IMR-90 (cell line): ENCODE results near the gene PNMA1. TPM values are rescaled to one million over a fixed set of nuclear protein-coding genes. Genes with fewer than 3 reads are reported as not detected.

Experiments used
- ATAC-seq: fragments of 200-7000 bp; cut with Tn5 transposase; 2 replicates; pipeline ENCODE4 v1.9.1; 2020; ENCODE audit warnings: low read depth, mild to moderate bottlenecking, moderate library complexity
- BruUV-seq: library from RNA; stranded (reverse); fragments of 400-500 nt; replicated peaks from 2 replicates; lab custom pipeline; 2021; lab: Mats Ljungman, UMichigan
- CTCF ChIA-PET: fragments of 300-600 bp; formaldehyde crosslinking; extraction: SDS; loops from one replicate; lab custom pipeline; 2021; ENCODE audit warnings: antibody characterized with exemption; lab: Yijun Ruan, JAX
- POLR2A ChIA-PET: fragments of 300-600 bp; sonication (Branson Sonifier 250); formaldehyde crosslinking; loops from one replicate; lab custom pipeline; 2022; ENCODE audit warnings: antibody characterized with exemption; ENCODE audit not compliant: unreplicated experiment; lab: Charles Lee
- DNase-seq: peaks from one replicate; pipeline ENCODE4 v3.0.0; 2013
- H2AFZ ChIP-seq: replicated peaks from 2 replicates; pipeline ENCODE3; 2013; ENCODE audit warnings: low read length, mild to moderate bottlenecking; ENCODE audit not compliant: poor library complexity
- H2AK5ac ChIP-seq: 2 replicates; pipeline ENCODE4 v1.6.1; 2013; ENCODE audit warnings: low read depth, low read length, inconsistent platforms
- H2AK9ac ChIP-seq: replicated peaks from 2 replicates; pipeline ENCODE3; 2013; ENCODE audit warnings: mild to moderate bottlenecking, low read depth, low read length, moderate library complexity; ENCODE audit not compliant: poor library complexity
- H2BK120ac ChIP-seq: 2 replicates; pipeline ENCODE4 v1.6.1; 2013; ENCODE audit warnings: low read depth, low read length, inconsistent platforms
- H2BK15ac ChIP-seq: 3 replicates; pipeline ENCODE4 v1.6.1; 2013; ENCODE audit warnings: low read depth, low read length, inconsistent platforms
- H2BK20ac ChIP-seq: 2 replicates; pipeline ENCODE4 v1.6.1; 2013; ENCODE audit warnings: low read depth, mild to moderate bottlenecking, inconsistent platforms, low read length, moderate library complexity
- H2BK5ac ChIP-seq: 2 replicates; pipeline ENCODE4 v1.6.1; 2013; ENCODE audit warnings: mild to moderate bottlenecking, low read depth, low read length, inconsistent platforms; ENCODE audit not compliant: poor library complexity, severe bottlenecking
- H3K14ac ChIP-seq: replicated peaks from 2 replicates; pipeline ENCODE4 v1.6.1; 2013; ENCODE audit warnings: low read depth, low read length, inconsistent platforms
- H3K18ac ChIP-seq: 2 replicates; pipeline ENCODE4 v1.6.1; 2013; ENCODE audit warnings: low read depth, low read length, control low read depth
- H3K23ac ChIP-seq: 2 replicates; pipeline ENCODE4 v1.6.1; 2013; ENCODE audit warnings: low read depth, low read length, inconsistent platforms
- H3K27ac ChIP-seq: 2 replicates; pipeline ENCODE4 v1.5.1; 2013; ENCODE audit warnings: mild to moderate bottlenecking, control low read depth, low read length; ENCODE audit not compliant: insufficient read depth
- H3K27me3 ChIP-seq: 2 replicates; pipeline ENCODE4 v1.6.1; 2013; ENCODE audit warnings: low read length; ENCODE audit not compliant: control insufficient read depth, insufficient read depth
- H3K36me3 ChIP-seq: 2 replicates; pipeline ENCODE4 v1.6.1; 2013; ENCODE audit warnings: low read length, mixed read lengths; ENCODE audit not compliant: control insufficient read depth, insufficient read depth
- H3K4ac ChIP-seq: 2 replicates; pipeline ENCODE4 v1.6.1; 2013; ENCODE audit warnings: low read depth, low read length, inconsistent platforms
- H3K4me1 ChIP-seq: 2 replicates; pipeline ENCODE4 v1.6.1; 2013; ENCODE audit warnings: low read length, mixed read lengths; ENCODE audit not compliant: control insufficient read depth, insufficient read depth
- H3K4me2 ChIP-seq: 2 replicates; pipeline ENCODE4 v1.6.1; 2013; ENCODE audit warnings: low read depth, mild to moderate bottlenecking, control low read depth, low read length, moderate library complexity
- H3K4me3 ChIP-seq: 2 replicates; pipeline ENCODE4 v1.5.1; 2013; ENCODE audit warnings: low read depth, mild to moderate bottlenecking, control low read depth, low read length, moderate library complexity; ENCODE audit not compliant: insufficient read depth
- H3K56ac ChIP-seq: 2 replicates; pipeline ENCODE4 v1.6.1; 2013; ENCODE audit warnings: low read length, inconsistent platforms; ENCODE audit not compliant: insufficient read depth; ENCODE audit errors: extremely low read depth
- H3K79me1 ChIP-seq, 2 experiments: 2 replicates each; pipeline ENCODE4 v1.6.1; 2013; ENCODE audit warnings: low read length in 2 of 2, inconsistent platforms in 1 of 2, low read depth in 1 of 2
- H3K9ac ChIP-seq: 2 replicates; pipeline ENCODE4 v1.6.1; 2013; ENCODE audit warnings: low read depth, low read length, control low read depth
- H3K9me1 ChIP-seq: 2 replicates; pipeline ENCODE4 v1.6.1; 2013; ENCODE audit warnings: low read length, inconsistent platforms; ENCODE audit not compliant: insufficient read depth
- H3K9me3 ChIP-seq: 2 replicates; pipeline ENCODE4 v1.6.1; 2013; ENCODE audit warnings: low read length; ENCODE audit not compliant: control insufficient read depth, insufficient read depth
- H4K20me1 ChIP-seq: 2 replicates; pipeline ENCODE4 v1.6.1; 2013; ENCODE audit warnings: low read length, inconsistent platforms; ENCODE audit not compliant: insufficient read depth
- H4K5ac ChIP-seq: 2 replicates; pipeline ENCODE4 v1.6.1; 2013; ENCODE audit warnings: mild to moderate bottlenecking, low read depth, low read length, control low read depth
- H4K8ac ChIP-seq, 2 experiments: 2 replicates each; pipeline ENCODE4 v1.6.1; 2013; ENCODE audit warnings: low read depth in 2 of 2, low read length in 2 of 2, control low read depth in 1 of 2, inconsistent platforms in 1 of 2
- H4K91ac ChIP-seq: 2 replicates; pipeline ENCODE4 v1.6.1; 2013; ENCODE audit warnings: low read depth, low read length, inconsistent platforms; ENCODE audit not compliant: insufficient read depth
- CEBPB ChIP-seq: IDR thresholded peaks from 2 replicates; pipeline ENCODE4 v1.6.1; 2012; ENCODE audit warnings: low read depth, low read length, improper control_type of control experiment
- CHD1 ChIP-seq: IDR thresholded peaks from 2 replicates; pipeline ENCODE4 v1.6.1; 2012; ENCODE audit warnings: low read depth, low read length, improper control_type of control experiment
- CTCF ChIP-seq: conservative IDR thresholded peaks from 2 replicates; pipeline ENCODE4 v1.5.1; 2012; ENCODE audit warnings: mild to moderate bottlenecking, low read depth, low read length, improper control_type of control experiment
- ELK1 ChIP-seq: fragments of 150-350 bp; IDR thresholded peaks from 2 replicates; pipeline ENCODE4 v1.6.1; 2016; ENCODE audit warnings: low read depth, mild to moderate bottlenecking, low read length, moderate library complexity, borderline replicate concordance
- FOS ChIP-seq: fragments of 150-350 bp; IDR thresholded peaks from 2 replicates; pipeline ENCODE4 v1.6.1; 2016; ENCODE audit warnings: low read depth, low read length
- MXI1 ChIP-seq: IDR thresholded peaks from 2 replicates; pipeline ENCODE4 v1.6.1; 2012; ENCODE audit warnings: low read depth, mild to moderate bottlenecking, low read length, moderate library complexity, borderline replicate concordance
- RAD21 ChIP-seq: IDR thresholded peaks from 2 replicates; pipeline ENCODE4 v1.6.1; 2012; ENCODE audit warnings: low read length, improper control_type of control experiment
- WGBS, 2 experiments: methylation state at CpG; one replicate each; pipeline versions ENCODE4 v1.1.5 to v1.1.7; 2013; ENCODE audit warnings: missing lambda C conversion rate in 2 of 2; ENCODE audit not compliant: insufficient read length in 1 of 2; ENCODE audit errors: extremely low coverage in 2 of 2; 5-methylcytosine and 5-hydroxymethylcytosine counted together
- dilution Hi-C: fragments of 300-500 bp; cut with HindIII; formaldehyde crosslinking; loops from one replicate; pipeline ENCODE4 v1.14.3; 2018; ENCODE audit warnings: low sequenced_read_pairs; ENCODE audit not compliant: unreplicated experiment
- in situ Hi-C: fragments of 300-500 bp; cut with MboI; formaldehyde crosslinking; loops from 3 replicates; pipeline ENCODE4 v1.14.3; 2019; ENCODE audit warnings: low sequenced_read_pairs, inconsistent platforms, mixed read lengths
- intact Hi-C: fragments of 100-400 bp; cut with micrococcal nuclease; formaldehyde crosslinking; loops from 2 replicates; pipeline ENCODE4 v1.10.0; 2022
- polyA plus RNA-seq, 3 experiments: library from polyadenylated mRNA; depleted of rRNA; stranded (reverse); fragments of >200 nt; gene quantifications; 2 replicates each; pipeline ENCODE4 v1.2.3, GENCODE V29; 2012; ENCODE audit warnings: low replicate concordance in 1 of 3
- total RNA-seq: library from RNA; depleted of rRNA; stranded (reverse); fragments of >200 nt; gene quantifications from 2 replicates; pipeline ENCODE4 v1.2.3, GENCODE V29; 2012

PNMA1 gene
- total and polyA plus RNA-seq, 2 of the 4 experiments (the other 2 are of a cell fraction), result 6.5 to 28.2 TPM

GRCh38 chr14:73754911-73755360 lies 40.8 kb upstream of the PNMA1 start:
- Histone ChIP-seq H4K91ac (peak overlapping the region; percentile 66), H3K14ac (peak overlapping the region; percentile 64), H2BK20ac (no peak overlapping the region), H2AK9ac (peak overlapping the region; percentile 1), H4K5ac (no peak overlapping the region), H3K36me3 (no peaks in the 10 kb centered on the region; the same call in 1 of the 2 replicates), H2AK5ac (peak overlapping the region; percentile 37), H3K27ac (peak overlapping the region; percentile 53), H3K23ac (peak overlapping the region; percentile 59), H3K79me1 (peaks cover 25 to 91% of the 10 kb centered on the region in 2 experiments), H2BK120ac (peak overlapping the region; percentile 59; the same call in 1 of the 2 replicates), H3K4me2 (peak overlapping the region; percentile 66), H3K9me3 (no peaks in the 10 kb centered on the region), H3K4me1 (peaks cover 66% of the 10 kb centered on the region), H3K56ac (no peak overlapping the region), H3K9ac (peak overlapping the region; percentile 49), H3K4ac (peak overlapping the region; percentile 70), H2BK15ac (no peak overlapping the region), H3K27me3 (no peaks in the 10 kb centered on the region), H3K18ac (peak overlapping the region; percentile 2; the same call in 1 of the 2 replicates), H4K20me1 (peaks cover 89% of the 10 kb centered on the region), H2AFZ (no peak overlapping the region), H4K8ac (peak overlapping the region; percentile 3 to 50), H3K4me3 (no peak overlapping the region), H2BK5ac (peak overlapping the region; percentile 54), H3K9me1 (peaks cover 72% of the 10 kb centered on the region)
- no CpG with 5 or more reads among the region's 8 CpGs for WGBS, 2 experiments
- dilution Hi-C loops, result no loop called here
- CTCF ChIA-PET, result interaction anchor here (0.9 to 1.0 kb wide), 2 partner anchors 31 to 70 kb away, joined by 3 to 4 read pairs; no protein-coding TSS in a partner anchor
- intact Hi-C loops, result loop anchor here (5.0 kb wide), 4 partner anchors 32 to 97 kb away; partner anchors contain the start of gene PTGR2
- ATAC-seq (no peak), DNase-seq (peak; percentile 54)
- in situ Hi-C loops, result loop anchor here (5.0 kb wide), 1 partner anchor 72 kb away; no protein-coding TSS in a partner anchor
- POLR2A ChIA-PET, result no interaction called here
- TF ChIP-seq CEBPB, result no peak
- no peak for TF ChIP-seq CHD1
- TF ChIP-seq FOS, result no peak
- no peak for TF ChIP-seq RAD21
- TF ChIP-seq CTCF, result no peak
- TF ChIP-seq MXI1, result 0 out of 2 replicates have a peak, but pooled peaks have one; percentile 44
- no peak for TF ChIP-seq ELK1
- BruUV-seq, result no TSS peak
